GM23248 (cell line): Measurements from ENCODE around the gene XPNPEP1. TPM values are rescaled to one million over a fixed set of nuclear protein-coding genes. Genes with fewer than 3 reads are reported as not detected.

ENCODE experiments used
- DNase-seq: peaks from one replicate; pipeline ENCODE4 v3.0.0-alpha.2; 2015
- H2AFZ ChIP-seq: fragments of 200-600 bp; sonication (generic); 2 replicates; pipeline ENCODE4 v1.6.1; 2016; ENCODE audit warnings: antibody characterized with exemption
- H3F3A ChIP-seq: fragments of 200-600 bp; sonication (generic); 2 replicates; pipeline ENCODE4 v1.6.1; 2016; ENCODE audit warnings: mild to moderate bottlenecking, antibody characterized with exemption, mixed run types; ENCODE audit not compliant: insufficient read depth
- H3K27ac ChIP-seq: fragments of 200-600 bp; sonication (generic); 2 replicates; pipeline ENCODE4 v1.5.1; 2016; ENCODE audit warnings: mild to moderate bottlenecking
- H3K27me3 ChIP-seq: fragments of 200-600 bp; sonication (generic); replicated peaks from 2 replicates; pipeline ENCODE4 v1.6.1; 2016; ENCODE audit warnings: mild to moderate bottlenecking; ENCODE audit not compliant: insufficient read depth
- H3K36me3 ChIP-seq: fragments of 200-600 bp; sonication (generic); 2 replicates; pipeline ENCODE4 v1.6.1; 2016; ENCODE audit warnings: low read depth, mild to moderate bottlenecking
- H3K4me1 ChIP-seq: fragments of 200-600 bp; sonication (generic); 2 replicates; pipeline ENCODE4 v1.6.1; 2016; ENCODE audit warnings: mild to moderate bottlenecking; ENCODE audit not compliant: insufficient read depth
- H3K4me2 ChIP-seq: fragments of 200-600 bp; sonication (generic); one replicate; pipeline ENCODE4 v1.6.1; 2016; ENCODE audit warnings: mild to moderate bottlenecking; ENCODE audit not compliant: unreplicated experiment
- H3K4me3 ChIP-seq: fragments of 200-600 bp; sonication (generic); 2 replicates; pipeline ENCODE4 v1.5.1; 2016; ENCODE audit warnings: mild to moderate bottlenecking
- H3K79me2 ChIP-seq: fragments of 200-600 bp; sonication (generic); 2 replicates; pipeline ENCODE4 v1.6.1; 2016; ENCODE audit warnings: mild to moderate bottlenecking; ENCODE audit not compliant: insufficient read depth
- H3K9ac ChIP-seq: fragments of 200-600 bp; sonication (generic); 2 replicates; pipeline ENCODE4 v1.6.1; 2016; ENCODE audit warnings: mild to moderate bottlenecking
- H3K9me2 ChIP-seq: fragments of 200-600 bp; sonication (generic); 2 replicates; pipeline ENCODE4 v1.6.1; 2016; ENCODE audit warnings: mixed run types, mild to moderate bottlenecking, moderate library complexity; ENCODE audit not compliant: insufficient read depth
- H3K9me3 ChIP-seq: fragments of 200-600 bp; sonication (generic); one replicate; pipeline ENCODE4 v1.6.1; 2017; ENCODE audit warnings: low read depth
- H4K20me1 ChIP-seq: fragments of 200-600 bp; sonication (generic); 2 replicates; pipeline ENCODE4 v1.6.0; 2016; ENCODE audit not compliant: insufficient read depth
- EZH2 ChIP-seq: fragments of 200-600 bp; sonication (generic); IDR thresholded peaks from 2 replicates; pipeline ENCODE4 v1.6.1; 2018; ENCODE audit warnings: antibody characterized with exemption, mild to moderate bottlenecking; ENCODE audit not compliant: insufficient read depth, poor library complexity, severe bottlenecking
- EZH2phosphoT487 ChIP-seq: fragments of 200-600 bp; sonication (generic); IDR thresholded peaks from 2 replicates; pipeline ENCODE4 v1.6.1; 2018; ENCODE audit warnings: antibody characterized with exemption, moderate library complexity, mild to moderate bottlenecking, low read depth; ENCODE audit not compliant: insufficient read depth
- WGBS, 2 experiments: methylation state at CpG; one replicate each; pipeline ENCODE4 v1.1.6; 2015 to 2017; ENCODE audit warnings: low lambda C conversion rate in 2 of 2, low coverage in 1 of 2; ENCODE audit errors: missing lambda C conversion rate in 2 of 2; 5-methylcytosine and 5-hydroxymethylcytosine counted together
- in situ Hi-C: fragments of 300-500 bp; cut with MboI; formaldehyde crosslinking; loops from 2 replicates; pipeline ENCODE4 v1.15.0; 2020
- polyA plus RNA-seq: library from polyadenylated mRNA; unstranded; fragments of >200 nt; fragmentation: Nextera tagmentation; extraction: Ambion mirVana; gene quantifications from 2 replicates; pipeline ENCODE4 v1.2.1, GENCODE V29; 2016
- total RNA-seq: library from RNA; depleted of rRNA; stranded (reverse); fragments of >200 nt; shearing (Covaris generic); gene quantifications from 2 replicates; pipeline ENCODE4 v1.2.3, GENCODE V29; 2014

The XPNPEP1 gene
- total and polyA plus RNA-seq, 2 experiments from 2014 or later = 48.2 to 108 TPM

DNA sequence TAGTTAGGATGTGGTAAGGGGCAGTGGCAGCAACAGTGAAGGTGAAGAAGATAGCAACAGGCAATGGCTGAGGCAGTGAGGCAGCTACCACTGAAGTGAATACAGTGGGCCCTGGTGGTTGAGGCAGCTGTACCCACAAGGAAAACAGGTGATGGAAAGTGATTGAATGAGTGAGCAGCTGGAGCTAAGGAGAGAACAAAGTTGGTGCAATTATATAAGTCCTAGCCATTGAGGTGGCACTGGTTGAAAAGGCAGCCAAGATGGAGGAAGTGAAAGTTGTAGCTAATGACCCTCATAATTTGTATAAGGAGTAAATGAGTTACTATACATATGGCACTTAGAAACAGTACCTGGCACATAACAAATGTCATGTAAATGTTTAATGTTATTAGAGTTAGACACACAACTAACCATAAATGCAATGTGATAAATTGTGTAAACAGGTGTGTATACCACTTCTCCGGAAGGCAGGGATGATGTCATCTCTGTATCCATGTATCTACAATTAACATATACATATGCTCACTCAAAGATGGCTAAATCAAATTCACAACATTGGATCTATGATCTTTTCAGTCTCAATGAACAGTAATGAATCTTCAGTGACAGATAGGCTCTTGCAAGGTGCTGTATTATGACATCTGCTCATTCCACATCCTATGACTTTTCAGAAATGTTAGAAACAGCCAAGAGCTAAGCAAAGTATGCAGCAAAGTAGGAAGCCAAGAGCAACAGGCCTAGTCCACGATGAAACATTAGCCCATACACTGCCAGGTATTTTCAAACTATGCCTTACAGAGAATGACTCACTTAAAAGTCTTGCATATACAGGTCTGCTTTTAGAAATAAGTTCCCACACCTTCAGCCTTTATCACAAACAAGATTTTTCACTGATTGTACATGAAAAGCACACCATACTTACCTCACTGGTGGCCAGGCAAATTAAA, 10.7 kb downstream of the XPNPEP1 start:
- no peak overlapping the region for H2AFZ ChIP-seq
- 60 to 61% methylated on average over 2 of the region's 2 CpGs for WGBS, 2 experiments
- peak; percentile 56 for DNase-seq
- H4K20me1 ChIP-seq = peaks cover 12% of the 10 kb centered on the region; the same call in 1 of the 2 replicates
- in situ Hi-C loops = no loop called here
- no peaks in the 10 kb centered on the region for H3K9me3 ChIP-seq
- no peaks in the 10 kb centered on the region for H3K27me3 ChIP-seq
- H3K4me2 ChIP-seq = no peak overlapping the region
- H3F3A ChIP-seq = peaks cover 33% of the 10 kb centered on the region
- H3K79me2 ChIP-seq = peaks cover 89% of the 10 kb centered on the region
- peaks cover 28% of the 10 kb centered on the region for H3K4me1 ChIP-seq
- H3K27ac ChIP-seq = peak overlapping the region; percentile 51
- no peak for TF ChIP-seq EZH2phosphoT487
- no peak for TF ChIP-seq EZH2
- H3K9me2 ChIP-seq = no peaks in the 10 kb centered on the region
- H3K4me3 ChIP-seq = no peak overlapping the region
- no peaks in the 10 kb centered on the region for H3K36me3 ChIP-seq
- no peak overlapping the region for H3K9ac ChIP-seq

DNA sequence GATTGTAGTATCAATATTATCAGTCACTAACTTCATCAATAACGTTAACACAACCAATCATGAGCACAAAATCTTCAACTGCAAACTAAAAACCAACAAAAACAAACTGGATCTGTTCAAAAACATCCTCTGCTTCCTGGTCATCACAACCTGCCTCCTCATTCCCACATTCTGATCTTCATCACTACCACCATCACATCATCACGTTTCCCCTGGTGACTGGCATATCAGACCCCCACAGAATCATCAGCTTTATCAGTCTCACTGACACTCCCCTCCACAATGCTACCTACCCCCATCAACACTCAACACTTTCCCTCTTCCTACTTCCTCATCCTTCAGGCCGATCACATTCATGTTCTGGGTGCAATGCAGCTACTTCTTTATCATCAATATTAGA, 11.4 kb downstream of the XPNPEP1 start:
- in situ Hi-C loops = no loop called here
- Histone ChIP-seq H3K79me2 (peaks cover 89% of the 10 kb centered on the region), H3F3A (peaks cover 33% of the 10 kb centered on the region), H2AFZ (no peak overlapping the region), H3K36me3 (no peaks in the 10 kb centered on the region; the same call in 1 of the 2 replicates), H3K9me2 (no peaks in the 10 kb centered on the region), H3K4me3 (no peak overlapping the region), H4K20me1 (0 out of 2 replicates have a peak, but pooled peaks cover 8% of the 10 kb centered on the region), H3K9ac (no peak overlapping the region), H3K4me1 (peaks cover 28% of the 10 kb centered on the region), H3K9me3 (no peaks in the 10 kb centered on the region), H3K27ac (no peak overlapping the region), H3K4me2 (no peak overlapping the region), H3K27me3 (no peaks in the 10 kb centered on the region)
- no peak for DNase-seq
- 98 to 100% methylated on average over 3 of the region's 3 CpGs for WGBS, 2 experiments
- TF ChIP-seq EZH2 = no peak
- TF ChIP-seq EZH2phosphoT487 = no peak

DNA sequence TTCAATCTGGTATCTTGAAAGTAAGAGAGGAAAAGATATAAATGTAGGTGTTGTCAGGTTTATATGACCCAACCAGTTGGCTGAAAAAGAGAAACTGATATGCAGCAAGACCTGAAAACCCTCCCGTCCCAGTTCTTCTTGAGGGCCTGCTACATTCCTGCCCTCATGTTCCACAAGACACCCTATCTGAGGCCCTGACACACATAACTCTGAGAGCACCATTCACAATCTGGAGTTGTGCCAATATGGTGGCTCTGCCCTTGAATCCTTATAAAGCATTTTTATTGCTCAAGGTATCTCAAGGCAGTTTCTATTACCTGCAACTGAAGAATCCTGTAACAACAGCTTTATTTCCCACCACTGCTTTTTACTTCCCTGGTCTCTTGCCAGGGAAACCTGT, 17.0 kb downstream of the XPNPEP1 start:
- 0 out of 2 replicates have a peak, but pooled peaks cover 3% of the 10 kb centered on the region for H4K20me1 ChIP-seq
- no peaks in the 10 kb centered on the region for H3K9me3 ChIP-seq
- no peaks in the 10 kb centered on the region for H3K9me2 ChIP-seq
- no peak overlapping the region for H3K27ac ChIP-seq
- H3K4me2 ChIP-seq = no peak overlapping the region
- TF ChIP-seq EZH2phosphoT487 = no peak
- in situ Hi-C loops = no loop called here
- 85 to 90% methylated on average over 1 of the region's 1 CpG for WGBS, 2 experiments
- no peaks in the 10 kb centered on the region for H3K27me3 ChIP-seq
- H2AFZ ChIP-seq = no peak overlapping the region
- H3F3A ChIP-seq = peaks cover 8% of the 10 kb centered on the region; the same call in 1 of the 2 replicates
- no peak for DNase-seq
- peaks cover 4% of the 10 kb centered on the region for H3K36me3 ChIP-seq
- peaks cover 16% of the 10 kb centered on the region for H3K4me1 ChIP-seq
- peaks cover 99% of the 10 kb centered on the region for H3K79me2 ChIP-seq
- H3K4me3 ChIP-seq = no peak overlapping the region
- H3K9ac ChIP-seq = no peak overlapping the region

DNA sequence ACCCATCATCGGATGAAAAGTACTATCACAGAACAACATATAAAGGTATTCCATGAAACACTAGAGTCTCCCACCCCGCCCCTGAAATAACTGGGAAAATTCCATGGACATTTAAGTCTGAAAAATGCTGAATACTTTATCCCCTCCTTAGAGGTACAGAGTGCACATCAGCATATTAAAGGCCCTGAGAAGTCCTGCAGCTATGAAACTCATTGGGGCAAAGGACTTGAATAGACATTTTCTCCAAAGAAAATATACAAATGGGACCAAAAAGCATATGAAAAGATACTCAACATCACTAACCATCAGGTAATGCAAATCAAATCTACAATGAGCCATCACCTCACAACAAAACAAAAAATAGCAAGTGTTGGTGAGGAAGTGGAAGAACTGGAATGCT, 18.9 kb downstream of the XPNPEP1 start:
- no peak overlapping the region for H2AFZ ChIP-seq
- H3K27ac ChIP-seq = no peak overlapping the region; the same call in 1 of the 2 replicates
- no peaks in the 10 kb centered on the region for H3K9me2 ChIP-seq
- TF ChIP-seq EZH2phosphoT487 (no peak), EZH2 (no peak)
- no peaks in the 10 kb centered on the region for H3K27me3 ChIP-seq
- no peak overlapping the region for H3K9ac ChIP-seq
- peaks cover 28% of the 10 kb centered on the region for H3K4me1 ChIP-seq
- no peak for DNase-seq
- H3K36me3 ChIP-seq = peaks cover 4% of the 10 kb centered on the region
- peaks cover 94% of the 10 kb centered on the region for H3K79me2 ChIP-seq
- 96 to 97% methylated on average over 2 of the region's 2 CpGs for WGBS, 2 experiments
- peaks cover 18% of the 10 kb centered on the region; the same call in 1 of the 2 replicates for H3F3A ChIP-seq
- in situ Hi-C loops = no loop called here
- H4K20me1 ChIP-seq = 0 out of 2 replicates have a peak, but pooled peaks cover 3% of the 10 kb centered on the region
- no peaks in the 10 kb centered on the region for H3K9me3 ChIP-seq
- H3K4me2 ChIP-seq = no peak overlapping the region
- no peak overlapping the region for H3K4me3 ChIP-seq
